Measurements from ENCODE around the gene SRSF4. TPM values are rescaled to one million over a fixed set of nuclear protein-coding genes. Genes with fewer than 3 reads are reported as not detected.

The SRSF4 gene
- total and polyA plus RNA-seq, 9 of the 15 experiments (the other 6 are each of a cell fraction or from before 2014, with no cell fraction given), result 15.9 to 132 (median 82.0) TPM

- TF ChIP-seq SIN3A (IDR thresholded peaks at IDR 0.05; ENCODE audit: borderline replicate concordance in 2 of 2, control insufficient read depth in 1 of 2, low read depth in 2 of 2, low read length in 2 of 2) (no peak), E2F6 (IDR thresholded peaks at IDR 0.05; ENCODE audit: borderline replicate concordance in 1 of 2, extremely low read depth in 1 of 2, insufficient read depth in 1 of 2, insufficient read length in 1 of 2, low read depth in 1 of 2, low read length in 1 of 2, poor library complexity in 1 of 2, severe bottlenecking in 1 of 2) (no peak), RBM17 (IDR thresholded peaks at IDR 0.05; ENCODE audit: borderline replicate concordance, low read depth, low read length) (no peak), SAFB (IDR thresholded peaks at IDR 0.05; ENCODE audit: borderline replicate concordance, low read depth, low read length) (no peak), SP2 (IDR thresholded peaks at IDR 0.05; ENCODE audit: extremely low read depth, low read depth, low read length, poor library complexity, severe bottlenecking) (no peak), BRD9 (IDR thresholded peaks at IDR 0.05; ENCODE audit: low read depth, partially characterized antibody) (no peak), RREB1 (CRISPR knock-in tag; IDR thresholded peaks at IDR 0.05) (no peak), ZNF146 (CRISPR knock-in tag; IDR thresholded peaks at IDR 0.05; ENCODE audit: unreplicated experiment) (no peak), MYC (IDR thresholded peaks at IDR 0.05; ENCODE audit: low read depth, low read length) (no peak), MYC (CRISPR knock-in tag; IDR thresholded peaks at IDR 0.05; ENCODE audit: borderline replicate concordance, low read depth) (no peak), ZNF511 (CRISPR knock-in tag; IDR thresholded peaks at IDR 0.05) (no peak), KAT7 (CRISPR knock-in tag; IDR thresholded peaks at IDR 0.05; ENCODE audit: borderline replicate concordance) (no peak), TFAM (CRISPR knock-in tag; conservative IDR thresholded peaks at IDR 0.05) (no peak), ZNF41 (CRISPR knock-in tag; conservative IDR thresholded peaks at IDR 0.05) (no peak), THAP12 (CRISPR knock-in tag; IDR thresholded peaks at IDR 0.05) (no peak), POLR2A (conservative IDR thresholded peaks at IDR 0.05) (no peak), CGGBP1 (CRISPR knock-in tag; IDR thresholded peaks at IDR 0.05) (no peak)
Observed at GRCh38 chr1:29183287-29183686, 1.6 kb upstream of the SRSF4 start (continued).

Data from K562 (cell line).